Muscle layer of colon (tissue), 2 donors: Measurements from ENCODE around the gene NCOA3.
A peak's percentile ranks its signal among the peaks of the same experiment; 100 is the strongest.
"Not testable (repeated sequence)": the region's sequence is repeated elsewhere in the genome, so short reads cannot be mapped to it uniquely, and the experiment has no call there.

Experiments
- H3K27ac ChIP-seq: one replicate; pipeline ENCODE4 v1.7.0; 2013; ENCODE audit warnings: low read depth, mild to moderate bottlenecking, low read length, moderate library complexity
- H3K27me3 ChIP-seq, 2 donors: one replicate each; pipeline ENCODE4 v1.7.0; 2013; ENCODE audit warnings: low read length in 2 of 2, mild to moderate bottlenecking in 2 of 2; ENCODE audit not compliant: insufficient read depth in 2 of 2, control insufficient read depth in 1 of 2
- H3K36me3 ChIP-seq: one replicate; pipeline ENCODE4 v1.7.0; 2013; ENCODE audit warnings: mild to moderate bottlenecking, low read length; ENCODE audit not compliant: insufficient read depth
- H3K4me1 ChIP-seq: one replicate; pipeline ENCODE4 v1.7.0; 2013; ENCODE audit warnings: mild to moderate bottlenecking, low read length; ENCODE audit not compliant: insufficient read depth
- H3K4me3 ChIP-seq, 2 donors: one replicate each; pipeline ENCODE4 v1.7.0; 2013; ENCODE audit warnings: low read length in 2 of 2, low read depth in 1 of 2, mild to moderate bottlenecking in 1 of 2, moderate library complexity in 1 of 2
- H3K9ac ChIP-seq: one replicate; pipeline ENCODE4 v1.7.0; 2013; ENCODE audit warnings: low read length
- H3K9me3 ChIP-seq: one replicate; pipeline ENCODE4 v1.7.0; 2013; ENCODE audit warnings: mild to moderate bottlenecking, low read length
- donor health status: abdominal sarcoma.
- donor health status: Adenocarcinoma of cecum.

The NCOA3 gene

DNA sequence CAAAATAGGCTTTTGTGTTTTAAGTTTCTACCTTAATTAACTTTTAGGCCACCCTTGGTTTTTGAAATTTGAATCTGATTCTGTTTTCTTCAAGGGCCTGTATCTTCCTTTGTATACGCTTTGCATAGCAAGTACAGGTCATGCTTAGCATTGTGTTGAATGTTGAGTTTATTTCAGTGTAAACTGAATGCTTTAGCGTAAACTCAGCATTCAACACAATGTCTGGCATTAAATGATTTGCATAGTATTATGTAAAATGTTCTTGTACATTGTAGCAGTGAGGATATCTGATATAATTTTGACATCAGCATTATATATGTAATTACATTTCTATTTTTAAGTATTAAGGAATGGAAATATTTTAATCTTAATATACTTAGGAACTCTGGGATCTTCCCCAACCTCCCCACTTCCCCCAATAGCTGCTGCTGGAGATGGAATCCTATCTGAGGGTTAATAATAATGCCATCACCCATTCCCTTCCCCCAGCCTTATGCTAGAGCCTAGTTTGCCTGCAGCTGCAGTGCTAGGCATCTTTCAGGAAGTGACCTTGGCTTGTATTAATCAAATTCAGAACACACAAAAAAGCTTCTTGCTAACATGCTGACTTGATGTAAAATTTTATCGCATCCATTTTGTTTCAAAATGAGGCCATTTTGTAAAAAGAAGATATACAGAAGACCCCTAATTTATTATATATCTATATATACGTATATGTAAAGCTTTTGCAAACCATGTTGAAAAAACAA lies 73.1 kb downstream of the NCOA3 start:
- peaks cover 43% of the 10 kb centered on the region for H3K4me1 ChIP-seq
- no peak overlapping the region for H3K4me3 ChIP-seq
- no peaks in the 10 kb centered on the region for H3K9me3 ChIP-seq
- H3K9ac ChIP-seq, result no peak overlapping the region
- H3K27ac ChIP-seq, result no peak overlapping the region
- H3K27me3 ChIP-seq, result no peaks in the 10 kb centered on the region
- H3K36me3 ChIP-seq, result no peaks in the 10 kb centered on the region

DNA sequence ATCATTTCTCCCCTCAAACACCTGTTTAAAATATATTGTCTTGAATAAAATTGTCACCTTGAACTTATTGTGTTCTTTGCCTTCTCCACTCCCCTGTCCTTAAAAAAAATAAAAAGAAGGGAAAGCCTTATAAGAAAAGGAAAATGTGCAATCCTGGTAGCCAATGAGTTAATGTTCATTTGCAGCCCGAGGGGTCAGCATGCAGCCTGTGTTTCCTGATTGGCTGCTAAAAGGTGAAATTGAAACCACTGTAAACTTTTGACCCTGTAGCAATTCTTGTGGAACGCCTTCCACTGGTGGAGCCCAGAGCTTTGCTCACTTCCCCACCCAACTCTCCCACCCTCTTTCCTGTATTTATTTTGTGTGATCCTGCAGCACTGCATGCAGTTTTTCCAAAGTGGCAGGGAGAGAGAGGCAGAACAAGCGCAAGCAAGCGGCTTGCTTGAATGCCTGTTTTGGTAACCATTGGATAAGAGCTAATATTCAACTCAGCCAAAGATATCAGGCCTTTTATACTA lies 74.9 kb downstream of the NCOA3 start:
- Histone ChIP-seq H3K9me3 (no peaks in the 10 kb centered on the region), H3K36me3 (no peaks in the 10 kb centered on the region), H3K4me3 (peak overlapping the region; percentile 4 to 18), H3K9ac (peak overlapping the region; percentile 0), H3K27ac (peak overlapping the region; percentile 21), H3K27me3 (no peaks in the 10 kb centered on the region), H3K4me1 (peaks cover 46% of the 10 kb centered on the region)

DNA sequence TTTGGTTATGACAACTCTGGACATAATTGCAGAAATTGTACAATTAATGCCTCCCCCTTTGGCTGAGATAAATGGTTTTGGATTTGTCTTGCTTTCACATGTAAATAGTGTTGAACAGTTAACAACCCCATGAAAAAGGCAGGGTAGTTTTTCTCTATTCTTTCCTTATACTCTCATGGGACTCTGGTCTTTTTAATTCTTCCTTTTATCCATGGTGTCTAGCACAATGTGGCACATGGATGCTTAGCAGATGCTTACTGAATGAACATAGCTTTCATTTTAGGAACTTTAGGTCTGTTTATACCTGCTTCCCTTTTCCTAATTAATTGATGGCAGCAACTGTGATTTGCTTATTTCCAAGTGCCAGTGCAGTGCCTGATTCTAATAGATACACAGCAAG lies 75.6 kb downstream of the NCOA3 start:
- peak overlapping the region; percentile 0 for H3K9ac ChIP-seq
- peak overlapping the region in 1 of 2 donors; percentile 18 for H3K4me3 ChIP-seq
- no peaks in the 10 kb centered on the region for H3K27me3 ChIP-seq
- peaks cover 46% of the 10 kb centered on the region for H3K4me1 ChIP-seq
- peak overlapping the region; percentile 21 for H3K27ac ChIP-seq
- no peaks in the 10 kb centered on the region for H3K9me3 ChIP-seq
- no peaks in the 10 kb centered on the region for H3K36me3 ChIP-seq

DNA sequence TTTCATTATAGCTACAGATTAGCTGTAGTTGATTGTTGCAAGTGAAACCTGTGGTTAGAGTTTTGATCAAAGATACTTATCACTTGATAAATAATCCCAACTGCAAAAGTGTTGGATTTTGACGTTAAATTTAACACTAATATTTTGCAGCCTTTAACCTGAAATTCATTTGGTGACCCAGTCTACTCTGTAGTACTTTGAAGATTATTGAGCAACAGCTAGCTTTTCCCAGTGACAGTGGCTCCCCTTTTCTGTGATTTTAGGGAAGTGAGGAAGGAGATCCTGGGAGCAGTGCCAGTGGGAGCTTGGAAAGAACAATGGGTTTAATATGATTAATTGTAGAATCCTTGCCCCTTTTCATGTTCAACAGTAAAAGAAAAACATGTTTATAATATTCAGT lies 76.9 kb downstream of the NCOA3 start:
- H3K9me3 ChIP-seq, result no peaks in the 10 kb centered on the region
- H3K36me3 ChIP-seq, result no peaks in the 10 kb centered on the region
- no peaks in the 10 kb centered on the region for H3K27me3 ChIP-seq
- H3K4me3 ChIP-seq, result no peak overlapping the region
- H3K9ac ChIP-seq, result no peak overlapping the region
- H3K27ac ChIP-seq, result no peak overlapping the region
- peaks cover 46% of the 10 kb centered on the region for H3K4me1 ChIP-seq

DNA sequence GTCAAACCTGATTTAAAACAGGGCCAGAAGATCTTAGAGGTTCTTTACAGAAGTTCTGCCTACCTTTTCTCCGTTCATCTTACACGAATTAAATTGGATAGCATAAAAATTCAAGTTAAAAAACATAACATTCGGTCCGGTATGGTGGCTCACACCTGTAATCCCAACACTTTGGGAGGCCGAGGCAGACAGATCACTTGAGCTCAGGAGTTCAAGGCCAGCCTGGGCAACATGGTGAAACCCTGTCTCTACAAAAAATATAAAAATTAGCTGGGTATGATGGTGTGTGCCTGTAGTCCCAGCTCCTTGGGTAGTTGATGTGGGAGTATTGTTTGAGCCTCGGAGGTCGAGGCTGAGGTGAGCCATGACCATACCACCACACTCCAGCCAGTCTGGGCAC lies 79.0 kb downstream of the NCOA3 start:
- not testable (repeated sequence) for H3K9ac ChIP-seq, H3K27me3 ChIP-seq, H3K4me3 ChIP-seq, H3K27ac ChIP-seq, H3K9me3 ChIP-seq, H3K36me3 ChIP-seq
- peaks cover 42% of the 10 kb centered on the region for H3K4me1 ChIP-seq

DNA sequence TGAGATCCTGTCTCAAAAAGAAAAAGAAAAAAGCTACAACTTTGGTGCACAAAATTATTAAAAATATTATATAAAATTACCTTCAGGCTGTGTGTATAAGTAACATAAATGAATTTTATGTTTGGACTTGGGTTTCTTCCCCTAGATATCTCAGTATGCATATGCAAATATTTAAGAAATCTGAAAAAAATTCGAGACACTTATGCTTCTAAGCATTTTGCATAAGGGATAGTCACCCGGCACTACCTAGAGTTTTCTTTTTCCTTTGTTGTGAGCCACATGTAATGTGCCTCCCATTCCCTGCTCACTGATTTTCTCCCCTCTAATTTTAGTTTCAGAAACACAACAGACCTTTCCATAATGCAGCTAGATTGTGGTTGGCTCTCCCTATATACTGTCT lies 79.4 kb downstream of the NCOA3 start:
- H3K27me3 ChIP-seq, result no peaks in the 10 kb centered on the region
- no peaks in the 10 kb centered on the region for H3K36me3 ChIP-seq
- H3K4me3 ChIP-seq, result no peak overlapping the region
- no peaks in the 10 kb centered on the region for H3K9me3 ChIP-seq
- H3K4me1 ChIP-seq, result peaks cover 38% of the 10 kb centered on the region
- H3K27ac ChIP-seq, result no peak overlapping the region
- H3K9ac ChIP-seq, result no peak overlapping the region

DNA sequence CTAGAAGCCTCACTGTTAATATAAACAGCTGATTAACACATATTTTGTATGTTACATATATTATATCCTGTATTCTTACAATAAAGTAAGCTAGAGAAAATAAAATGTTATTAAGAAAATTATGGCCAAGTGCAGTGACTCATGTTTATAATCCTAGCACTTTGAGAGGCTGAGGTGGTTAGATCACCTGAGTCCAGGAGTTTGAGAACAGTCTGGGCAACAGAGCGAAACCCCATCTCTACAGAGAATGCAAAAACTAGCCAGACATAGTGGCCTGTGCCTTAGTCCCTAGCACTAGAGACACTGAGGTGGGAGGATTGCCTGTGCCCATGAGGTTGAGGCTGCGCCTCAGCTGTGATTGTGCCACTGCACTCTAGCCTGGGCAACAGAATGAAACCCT lies 81.9 kb downstream of the NCOA3 start:
- Histone ChIP-seq H3K4me3 (no peak overlapping the region), H3K36me3 (no peaks in the 10 kb centered on the region), H3K9ac (no peak overlapping the region), H3K9me3 (no peaks in the 10 kb centered on the region), H3K27ac (no peak overlapping the region), H3K4me1 (peaks cover 16% of the 10 kb centered on the region), H3K27me3 (no peaks in the 10 kb centered on the region)

DNA sequence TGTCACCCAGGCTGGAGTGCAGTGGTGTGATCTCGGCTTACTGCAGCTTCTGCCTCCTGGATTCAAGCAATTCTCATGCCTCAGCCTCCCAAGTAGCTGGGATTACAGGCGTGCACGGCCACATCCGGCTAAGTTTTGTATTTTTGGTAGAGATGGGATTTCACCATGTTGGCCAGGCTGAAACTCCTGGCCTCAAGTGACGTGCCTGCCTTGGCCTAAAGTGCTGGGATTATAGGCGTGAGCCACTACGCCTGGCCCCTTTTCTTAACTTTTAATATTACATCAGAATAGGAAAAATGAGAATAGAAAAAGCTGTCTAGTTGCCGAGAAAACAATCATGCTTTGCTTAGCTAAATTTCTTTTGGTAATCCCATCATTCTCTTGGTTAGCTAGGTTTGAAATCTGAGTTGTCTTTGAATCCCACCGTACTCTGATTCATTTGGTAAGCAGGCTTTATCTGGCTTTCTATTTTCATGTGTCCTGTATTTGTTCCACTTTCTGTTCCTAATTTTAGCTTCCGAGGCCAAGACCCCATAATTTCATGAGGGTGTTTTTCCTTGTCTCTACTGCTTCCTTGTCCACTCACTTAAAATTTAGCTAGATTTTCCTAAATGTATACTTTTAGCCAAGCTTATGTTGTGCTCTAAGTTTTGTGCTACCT lies 83.5 kb downstream of the NCOA3 start:
- Histone ChIP-seq H3K27me3 (no peaks in the 10 kb centered on the region), H3K9me3 (no peaks in the 10 kb centered on the region), H3K27ac (no peak overlapping the region), H3K36me3 (no peaks in the 10 kb centered on the region), H3K9ac (no peak overlapping the region), H3K4me3 (no peak overlapping the region), H3K4me1 (no peaks in the 10 kb centered on the region)

DNA sequence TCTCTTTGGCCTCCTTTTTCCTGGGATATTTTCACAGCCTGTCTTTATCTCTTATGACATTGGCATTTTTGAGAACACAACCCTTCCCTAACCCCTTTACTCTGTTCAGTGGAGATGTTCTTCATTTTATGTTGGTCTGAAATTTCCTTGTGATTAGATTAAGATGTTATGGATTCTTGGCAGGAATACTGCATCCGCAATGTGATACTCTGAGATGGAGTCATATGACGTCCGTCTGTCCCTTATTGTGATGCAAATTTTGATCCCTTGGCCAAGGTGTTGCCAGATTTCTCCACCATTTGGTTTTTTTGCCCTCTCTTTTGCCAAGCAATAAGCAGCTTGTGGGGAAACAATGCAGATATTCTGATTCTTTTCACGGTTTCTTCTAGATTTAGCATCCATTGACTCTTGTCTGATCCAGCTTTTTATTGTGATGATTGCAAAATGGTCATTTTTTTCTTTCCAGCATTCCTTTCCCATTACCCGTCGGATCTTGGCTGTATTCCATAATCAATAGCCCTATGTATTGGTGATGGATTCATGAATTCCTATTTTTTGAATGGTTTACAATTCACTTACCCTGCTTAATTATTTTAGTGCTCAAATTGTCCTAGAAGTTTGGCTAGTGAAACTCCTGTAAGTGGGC lies 85.1 kb downstream of the NCOA3 start:
- H3K4me3 ChIP-seq, result no peak overlapping the region
- H3K36me3 ChIP-seq, result no peaks in the 10 kb centered on the region
- H3K27me3 ChIP-seq, result no peaks in the 10 kb centered on the region
- no peaks in the 10 kb centered on the region for H3K4me1 ChIP-seq
- H3K27ac ChIP-seq, result no peak overlapping the region
- no peak overlapping the region for H3K9ac ChIP-seq
- H3K9me3 ChIP-seq, result no peaks in the 10 kb centered on the region

DNA sequence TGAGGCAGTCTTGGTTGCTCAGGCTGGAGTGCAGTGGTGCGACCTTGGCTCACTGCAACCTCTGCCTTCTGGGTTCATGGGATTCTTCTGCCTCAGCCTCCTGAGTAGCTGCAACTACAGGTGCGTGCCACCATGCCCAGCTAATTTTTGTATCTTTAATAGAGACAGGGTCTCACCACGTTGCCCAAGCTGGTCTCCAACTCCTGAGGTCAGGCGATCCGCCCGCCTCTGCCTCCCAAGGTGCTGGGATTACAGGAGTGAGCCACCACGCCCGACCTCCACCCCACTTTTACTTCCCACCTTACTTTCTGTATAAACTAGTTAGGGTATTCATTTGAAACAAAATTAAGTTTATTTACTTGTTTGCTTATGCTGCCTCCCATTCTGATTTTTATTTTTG lies 86.5 kb downstream of the NCOA3 start:
- Histone ChIP-seq H3K4me1 (no peaks in the 10 kb centered on the region), H3K27me3 (no peaks in the 10 kb centered on the region), H3K4me3 (no peak overlapping the region), H3K27ac (no peak overlapping the region), H3K9me3 (no peaks in the 10 kb centered on the region), H3K9ac (no peak overlapping the region), H3K36me3 (no peaks in the 10 kb centered on the region)

DNA sequence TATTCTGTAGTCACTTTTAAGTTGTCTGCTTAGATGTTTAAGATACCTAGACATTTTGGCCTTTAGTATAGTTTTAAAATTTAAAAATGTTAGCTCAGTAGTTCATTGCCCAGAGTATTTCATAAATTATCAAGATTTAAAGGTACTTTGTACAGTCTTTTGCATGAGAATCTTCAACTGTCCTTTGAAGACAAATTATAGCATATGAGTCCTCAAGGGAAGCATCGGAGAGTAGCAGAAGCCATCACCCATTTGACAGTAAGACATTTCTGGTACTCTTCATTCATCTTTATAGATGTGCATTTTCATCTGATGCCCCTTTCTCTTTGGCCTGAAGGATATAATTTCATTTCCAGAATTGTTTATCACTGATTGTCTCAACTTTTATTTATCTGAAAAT lies 89.5 kb downstream of the NCOA3 start:
- Histone ChIP-seq H3K9me3 (no peaks in the 10 kb centered on the region), H3K4me3 (no peak overlapping the region), H3K36me3 (no peaks in the 10 kb centered on the region), H3K27me3 (no peaks in the 10 kb centered on the region), H3K27ac (no peak overlapping the region), H3K4me1 (no peaks in the 10 kb centered on the region), H3K9ac (no peak overlapping the region)
